H1 (cell line): ENCODE measurements around the gene NWD2. TPM values are rescaled to one million over a fixed set of nuclear protein-coding genes. Genes with fewer than 3 reads are reported as not detected.

Source experiments
- CTCF ChIA-PET: fragments of 300-600 bp; sonication (Branson Sonifier 250); formaldehyde crosslinking; loops from one replicate; lab custom pipeline; 2021; ENCODE audit not compliant: partially characterized antibody; lab: Charles Lee
- POLR2A ChIA-PET: fragments of 300-600 bp; sonication (Branson Sonifier 250); formaldehyde crosslinking; loops from one replicate; lab custom pipeline; 2021; ENCODE audit warnings: inconsistent platforms; ENCODE audit not compliant: partially characterized antibody; lab: Charles Lee
- DNase-seq, 2 experiments: peaks; one replicate each; pipeline versions ENCODE4 v3.0.0 to v3.0.0-alpha.2; 2010 to 2022; ENCODE audit warnings: low spot score in 2 of 2, low read depth in 1 of 2, mixed read lengths in 1 of 2
- FAIRE-seq: peaks from 2 replicates; lab custom pipeline; 2011; peaks lifted over from hg19 to GRCh38; lab: Jason Lieb, UNC
- H2AFZ ChIP-seq: 2 replicates; pipeline ENCODE4 v1.8.1; 2012; ENCODE audit warnings: low read length, inconsistent platforms
- H2AK5ac ChIP-seq: 2 replicates; pipeline ENCODE4 v1.6.1; 2013; ENCODE audit warnings: low read depth, low read length
- H2BK120ac ChIP-seq: replicated peaks from 2 replicates; pipeline ENCODE3; 2013; ENCODE audit warnings: low read depth, low read length, inconsistent platforms
- H2BK12ac ChIP-seq: 2 replicates; pipeline ENCODE4 v1.6.1; 2013; ENCODE audit warnings: low read depth, low read length
- H2BK15ac ChIP-seq: 2 replicates; pipeline ENCODE4 v1.6.1; 2013; ENCODE audit warnings: low read length
- H2BK20ac ChIP-seq: 2 replicates; pipeline ENCODE4 v1.6.1; 2013; ENCODE audit warnings: low read length
- H2BK5ac ChIP-seq: 2 replicates; pipeline ENCODE4 v1.6.1; 2013; ENCODE audit warnings: low read depth, low read length
- H3K14ac ChIP-seq: 2 replicates; pipeline ENCODE4 v1.6.1; 2013; ENCODE audit warnings: inconsistent platforms; ENCODE audit not compliant: insufficient read length
- H3K18ac ChIP-seq: 2 replicates; pipeline ENCODE4 v1.6.1; 2013; ENCODE audit warnings: low read length; ENCODE audit errors: extremely low read depth
- H3K23ac ChIP-seq: 2 replicates; pipeline ENCODE4 v1.6.1; 2013; ENCODE audit warnings: inconsistent platforms; ENCODE audit not compliant: insufficient read length
- H3K23me2 ChIP-seq: 2 replicates; pipeline ENCODE4 v1.6.1; 2013; ENCODE audit warnings: low read depth, low read length
- H3K27ac ChIP-seq: 2 replicates; pipeline ENCODE4 v1.6.1; 2011; ENCODE audit warnings: low read depth, low read length, inconsistent platforms
- H3K27me3 ChIP-seq, 4 experiments: replicated peaks in 1 of 4; 1 replicate in 1 of 4; 2 replicates in 3 of 4; pipeline versions ENCODE4 v1.6.1 to v1.8.1; 2011 to 2013; ENCODE audit warnings: low read length in 3 of 4, mild to moderate bottlenecking in 3 of 4, inconsistent platforms in 2 of 4, mixed read lengths in 2 of 4, moderate library complexity in 1 of 4; ENCODE audit not compliant: control insufficient read depth in 3 of 4, insufficient read depth in 3 of 4; ENCODE audit errors: extremely low read depth in 1 of 4
- H3K36me3 ChIP-seq, 4 experiments: 2 replicates each; pipeline versions ENCODE4 v1.6.1 to v1.8.1; 2011 to 2013; ENCODE audit warnings: mild to moderate bottlenecking in 4 of 4, low read length in 3 of 4, moderate library complexity in 2 of 4, control low read depth in 1 of 4, inconsistent platforms in 1 of 4; ENCODE audit not compliant: insufficient read depth in 4 of 4, control insufficient read depth in 2 of 4
- H3K4ac ChIP-seq: replicated peaks from 2 replicates; pipeline ENCODE3; 2013; ENCODE audit warnings: low read length, low read depth, mixed read lengths, inconsistent platforms; ENCODE audit not compliant: insufficient read length
- H3K4me1 ChIP-seq, 4 experiments: replicated peaks in 1 of 4; 1 replicate in 1 of 4; 2 replicates in 3 of 4; pipeline versions ENCODE4 v1.6.1 to v1.8.1; 2011 to 2013; ENCODE audit warnings: low read length in 3 of 4, inconsistent platforms in 2 of 4, mixed read lengths in 1 of 4; ENCODE audit not compliant: insufficient read depth in 4 of 4, control insufficient read depth in 3 of 4
- H3K4me2 ChIP-seq, 2 experiments: 2 replicates each; pipeline versions ENCODE4 v1.6.1 to v1.8.1; 2011 to 2013; ENCODE audit warnings: low read depth in 2 of 2, low read length in 2 of 2, control low read depth in 1 of 2, inconsistent platforms in 1 of 2, mild to moderate bottlenecking in 1 of 2; ENCODE audit not compliant: insufficient read depth in 1 of 2
- H3K4me3 ChIP-seq, 4 experiments: fragments of 200-600, 300-600 bp in 1 of 4; sonication (generic), shearing (Covaris generic), sonication (Bioruptor Twin) in 1 of 4; 2 replicates each; pipeline versions ENCODE4 v1.5.1 to v1.8.1; 2011 to 2016; ENCODE audit warnings: low read length in 4 of 4, low read depth in 3 of 4, control low read depth in 2 of 4, inconsistent platforms in 2 of 4, mild to moderate bottlenecking in 2 of 4, mixed read lengths in 1 of 4, moderate library complexity in 1 of 4; ENCODE audit not compliant: insufficient read depth in 2 of 4; ENCODE audit errors: extremely low read depth in 1 of 4
- H3K56ac ChIP-seq: replicated peaks from 2 replicates; pipeline ENCODE3; 2013; ENCODE audit warnings: low read depth, mild to moderate bottlenecking, mixed read lengths, low read length, inconsistent platforms; ENCODE audit not compliant: insufficient read length
- H3K79me1 ChIP-seq: 2 replicates; pipeline ENCODE4 v1.6.1; 2013; ENCODE audit warnings: low read depth, low read length, control low read depth
- H3K79me2 ChIP-seq, 2 experiments: 2 replicates each; pipeline versions ENCODE4 v1.6.1 to v1.8.1; 2012 to 2013; ENCODE audit warnings: low read length in 2 of 2, mild to moderate bottlenecking in 2 of 2, inconsistent platforms in 1 of 2; ENCODE audit not compliant: insufficient read depth in 2 of 2, control insufficient read depth in 1 of 2
- H3K9ac ChIP-seq, 4 experiments: replicated peaks in 1 of 4; 1 replicate in 1 of 4; 2 replicates in 3 of 4; pipeline versions ENCODE4 v1.6.1 to v1.8.1; 2011 to 2013; ENCODE audit warnings: low read depth in 3 of 4, low read length in 3 of 4, control low read depth in 2 of 4, mild to moderate bottlenecking in 2 of 4, moderate library complexity in 2 of 4, inconsistent platforms in 1 of 4; ENCODE audit errors: extremely low read depth in 1 of 4
- H3K9me3 ChIP-seq, 2 experiments: 2 replicates each; pipeline versions ENCODE4 v1.6.1 to v1.8.1; 2012 to 2013; ENCODE audit warnings: mild to moderate bottlenecking in 2 of 2, moderate library complexity in 2 of 2, control low read depth in 1 of 2, inconsistent platforms in 1 of 2, low read depth in 1 of 2, low read length in 1 of 2, mixed read lengths in 1 of 2; ENCODE audit not compliant: insufficient read depth in 2 of 2
- H4K20me1 ChIP-seq, 2 experiments: replicated peaks in 1 of 2; 2 replicates each; pipeline versions ENCODE3 to v1.8.1; 2011 to 2013; ENCODE audit warnings: inconsistent platforms in 2 of 2, low read length in 2 of 2, mild to moderate bottlenecking in 1 of 2; ENCODE audit not compliant: insufficient read depth in 2 of 2, control insufficient read depth in 1 of 2
- H4K5ac ChIP-seq: 2 replicates; pipeline ENCODE4 v1.6.1; 2013; ENCODE audit warnings: low read length, low read depth, mixed read lengths, inconsistent platforms; ENCODE audit not compliant: insufficient read length
- H4K8ac ChIP-seq: 2 replicates; pipeline ENCODE4 v1.8.0; 2013; ENCODE audit warnings: mild to moderate bottlenecking, moderate library complexity, low read length, inconsistent platforms; ENCODE audit not compliant: insufficient read depth; ENCODE audit errors: extremely low read depth
- H4K91ac ChIP-seq: replicated peaks from 2 replicates; pipeline ENCODE3; 2013; ENCODE audit warnings: low read length, mixed read lengths, inconsistent platforms; ENCODE audit not compliant: insufficient read length
- SIRT6 ChIP-seq: IDR thresholded peaks from one replicate; pipeline ENCODE4 v1.7.1; 2012; ENCODE audit warnings: low read length, inconsistent platforms
- WGBS, 2 experiments: shearing (Covaris generic) in 1 of 2; methylation state at CpG; one replicate each; pipeline versions ENCODE4 v1.1.6 to v1.1.7; 2013 to 2015; ENCODE audit warnings: low lambda C conversion rate in 2 of 2, mixed read lengths in 2 of 2, inconsistent platforms in 1 of 2, low coverage in 1 of 2, missing lambda C conversion rate in 1 of 2; ENCODE audit not compliant: insufficient replicate concordance in 2 of 2, insufficient coverage in 1 of 2, insufficient read length in 1 of 2; ENCODE audit errors: extremely low coverage in 1 of 2, missing lambda C conversion rate in 1 of 2; 5-methylcytosine and 5-hydroxymethylcytosine counted together
- polyA plus RNA-seq, 7 experiments: library from polyadenylated mRNA; depleted of rRNA in 3 of 7; stranded (reverse) in 5 of 7; unstranded in 2 of 7; fragments of >200 nt in 5 of 7; fragments of 200-250 nt in 2 of 7; gene quantifications; 1 replicate in 5 of 7; 2 replicates in 1 of 7; 4 replicates in 1 of 7; pipeline versions ENCODE4 v1.2.1 to v1.2.3, GENCODE V29; 2011 to 2013; ENCODE audit warnings: missing spikeins in 2 of 7, mixed read lengths in 2 of 7
- total RNA-seq: library from RNA; stranded (reverse); fragmentation: NEBNext Ultra II Directional; extraction: Animal tissue kit (Norgen Biotek cat#: 25700); gene quantifications from 2 replicates; pipeline ENCODE4 v1.2.1, GENCODE V29; 2021

Gene NWD2
- total and polyA plus RNA-seq, 2 of the 8 experiments (the other 6 are each of a cell fraction or from before 2014, with no cell fraction given) = under 0.01 TPM; not detected in 1

GRCh38 chr4:37299468-37299867 lies 54.9 kb downstream of the NWD2 start:
- Histone ChIP-seq H3K9me3 (peaks cover 0 to under 1% of the 10 kb centered on the region in 2 experiments; a peak in 2 of 4 replicates), H2BK15ac (no peak overlapping the region), H3K79me2 (no peaks in the 10 kb centered on the region), H4K91ac (no peak overlapping the region), H2BK12ac (no peak overlapping the region), H3K14ac (no peak overlapping the region), H4K8ac (no peak overlapping the region), H3K23ac (no peak overlapping the region), H3K9ac (no peak overlapping the region), H3K4me3 (no peak overlapping the region), H3K4ac (no peak overlapping the region), H3K18ac (no peak overlapping the region), H4K20me1 (no peaks in the 10 kb centered on the region), H2AFZ (0 out of 2 replicates have a peak overlapping the region, but pooled peaks have one; percentile 71), H3K23me2 (no peaks in the 10 kb centered on the region), H3K36me3 (no peaks in the 10 kb centered on the region; a peak in 1 of 8 replicates), H3K4me1 (no peaks in the 10 kb centered on the region), H4K5ac (no peak overlapping the region), H3K79me1 (no peaks in the 10 kb centered on the region), H3K4me2 (no peak overlapping the region), H2BK20ac (no peak overlapping the region), H3K27me3 (no peaks in the 10 kb centered on the region), H3K27ac (no peak overlapping the region), H2BK120ac (no peak overlapping the region), H3K56ac (no peak overlapping the region), H2BK5ac (no peak overlapping the region), H2AK5ac (no peak overlapping the region)
- CTCF ChIA-PET = interaction anchor here (1.0 kb wide), 1 partner anchor 22 kb away, joined by 5 read pairs; no protein-coding TSS in a partner anchor
- no peak for FAIRE-seq
- POLR2A ChIA-PET = no interaction called here
- no peak for TF ChIP-seq SIRT6
- 83% methylated on average over 1 of the region's 1 CpG; no CpG with 5 or more reads in 1 of the 2 experiments for WGBS, 2 experiments
- DNase-seq = no peak
